HepG2 (cell line): ENCODE data around the gene PDZD2. TPM values are rescaled to one million over a fixed set of nuclear protein-coding genes. Genes with fewer than 3 reads are reported as not detected.

Experiments
- ATAC-seq: fragments of 200-7000 bp; cut with Tn5 transposase; 3 replicates; pipeline ENCODE4 v1.9.1; 2020; ENCODE audit warnings: mild to moderate bottlenecking, moderate library complexity
- BruUV-seq: library from RNA; stranded (reverse); fragments of 400-500 nt; replicated peaks from 2 replicates; lab custom pipeline; 2021; lab: Mats Ljungman, UMichigan
- CTCF ChIA-PET: fragments of 300-600 bp; formaldehyde crosslinking; extraction: SDS; loops from one replicate; lab custom pipeline; 2021; ENCODE audit warnings: low total read pairs, inconsistent platforms, low intra/inter-chr PET ratio; lab: Yijun Ruan, JAX
- POLR2A ChIA-PET: fragments of 350-600 bp; sonication (Branson Sonifier 250); formaldehyde crosslinking; loops from one replicate; lab custom pipeline; 2020; ENCODE audit warnings: antibody characterized with exemption, inconsistent platforms; lab: Yijun Ruan, JAX
- DNase-seq: peaks from one replicate; pipeline ENCODE4 v3.0.0-alpha.2; 2015; ENCODE audit warnings: low spot score
- FAIRE-seq: peaks from 3 replicates; lab custom pipeline; 2011; peaks lifted over from hg19 to GRCh38; lab: Jason Lieb, UNC
- H2AFZ ChIP-seq: one replicate; pipeline ENCODE4 v1.6.1; 2011; ENCODE audit warnings: low read length, inconsistent platforms
- H3K27ac ChIP-seq: fragments of 300-600 bp; 3 replicates; pipeline ENCODE4 v1.8.0; 2011; ENCODE audit warnings: mixed run types, mild to moderate bottlenecking, mixed read lengths, low read length, inconsistent platforms; ENCODE audit not compliant: insufficient read depth; ENCODE audit errors: extremely low read length
- H3K27me3 ChIP-seq, 2 experiments: fragments of 200-600 bp in 1 of 2; 2 replicates in 1 of 2; 3 replicates in 1 of 2; pipeline versions ENCODE4 v1.6.0 to v1.8.0; 2011; ENCODE audit warnings: low read length in 2 of 2, mild to moderate bottlenecking in 2 of 2, moderate library complexity in 2 of 2, inconsistent platforms in 1 of 2; ENCODE audit not compliant: insufficient read depth in 2 of 2, control insufficient read depth in 1 of 2
- H3K36me3 ChIP-seq, 2 experiments: fragments of 200-600 bp in 1 of 2; replicated peaks in 1 of 2; 2 replicates in 1 of 2; 3 replicates in 1 of 2; pipeline versions ENCODE4 v1.5.1 to v1.8.0; 2011; ENCODE audit warnings: low read length in 2 of 2, inconsistent platforms in 1 of 2; ENCODE audit not compliant: insufficient read depth in 2 of 2, control insufficient read depth in 1 of 2
- H3K4me1 ChIP-seq: 2 replicates; pipeline ENCODE4 v1.5.1; 2012; ENCODE audit warnings: low read length, inconsistent platforms; ENCODE audit not compliant: insufficient read depth
- H3K4me2 ChIP-seq: 2 replicates; pipeline ENCODE4 v1.6.0; 2011; ENCODE audit warnings: low read depth, low read length, inconsistent platforms
- H3K4me3 ChIP-seq, 3 experiments: fragments of 200-600 bp in 1 of 3; sonication (generic), shearing (Covaris generic) in 1 of 3; replicated peaks in 1 of 3; 2 replicates each; pipeline ENCODE4 v1.5.1; 2011 to 2016; ENCODE audit warnings: low read length in 3 of 3, inconsistent platforms in 2 of 3, low read depth in 2 of 3, mild to moderate bottlenecking in 2 of 3, control low read depth in 1 of 3, mixed read lengths in 1 of 3; ENCODE audit not compliant: insufficient read depth in 1 of 3
- H3K79me2 ChIP-seq: one replicate; pipeline ENCODE4 v1.6.1; 2011; ENCODE audit warnings: low read length, inconsistent platforms; ENCODE audit not compliant: insufficient read depth
- H3K9ac ChIP-seq: 2 replicates; pipeline ENCODE4 v1.6.0; 2011; ENCODE audit warnings: mild to moderate bottlenecking, low read depth, low read length, inconsistent platforms; ENCODE audit not compliant: insufficient read depth
- H3K9me3 ChIP-seq: 2 replicates; pipeline ENCODE4 v1.5.1; 2012; ENCODE audit warnings: mild to moderate bottlenecking, low read length
- H4K20me1 ChIP-seq: 2 replicates; pipeline ENCODE4 v1.6.0; 2011; ENCODE audit warnings: inconsistent platforms, mild to moderate bottlenecking, low read length, moderate library complexity; ENCODE audit not compliant: insufficient read depth
- KAT8 ChIP-seq: IDR thresholded peaks from 2 replicates; pipeline ENCODE4 v1.6.1; 2016; ENCODE audit warnings: missing genetic modification reagents, missing compliant biosample characterization
- KLF15 ChIP-seq: sonication (generic); formaldehyde crosslinking; IDR thresholded peaks from 2 replicates; pipeline ENCODE4 v1.8.1; 2023; ENCODE audit warnings: borderline replicate concordance, mild to moderate bottlenecking, inconsistent platforms, missing genetic modification reagents, mixed read lengths
- NFKBIZ ChIP-seq: IDR thresholded peaks from 2 replicates; pipeline ENCODE4 v1.6.1; 2018; ENCODE audit warnings: missing genetic modification reagents, missing compliant biosample characterization
- POLR2AphosphoS5 ChIP-seq: IDR thresholded peaks from 2 replicates; pipeline ENCODE4 v1.6.1; 2012; ENCODE audit warnings: low read depth, low read length
- REPIN1 ChIP-seq: sonication (generic); formaldehyde crosslinking; IDR thresholded peaks from 2 replicates; pipeline ENCODE4 v1.8.0; 2022; ENCODE audit warnings: missing genetic modification reagents, low read depth, mild to moderate bottlenecking, borderline replicate concordance
- SAFB2 ChIP-seq: sonication (generic); formaldehyde crosslinking; IDR thresholded peaks from 2 replicates; pipeline ENCODE4 v1.5.1; 2020; ENCODE audit warnings: missing genetic modification reagents, low read depth, mild to moderate bottlenecking, borderline replicate concordance
- SPEN ChIP-seq: sonication (generic); formaldehyde crosslinking; IDR thresholded peaks from 2 replicates; pipeline ENCODE4 v1.5.1; 2020; ENCODE audit warnings: low read depth, mild to moderate bottlenecking, missing genetic modification reagents
- SUZ12 ChIP-seq: fragments of 150-350 bp; IDR thresholded peaks from 2 replicates; pipeline ENCODE4 v1.6.1; 2014; ENCODE audit warnings: low read depth, low read length
- ZNF251 ChIP-seq: sonication (generic); formaldehyde crosslinking; IDR thresholded peaks from 2 replicates; pipeline ENCODE4 v1.9.0; 2021; ENCODE audit warnings: mild to moderate bottlenecking, missing genetic modification reagents
- WGBS: methylation state at CpG from one replicate; pipeline ENCODE4 v1.1.6; 2017; ENCODE audit warnings: low lambda C conversion rate; 5-methylcytosine and 5-hydroxymethylcytosine counted together
- in situ Hi-C: cut with HindIII; loops from 2 replicates; pipeline ENCODE4 v1.10.0; 2017; ENCODE audit warnings: low pct_unique_long_range_greater_than_20kb; ENCODE audit not compliant: extremely low pct_ligation_motif_present
- intact Hi-C: fragments of 100-400 bp; cut with micrococcal nuclease; formaldehyde crosslinking; loops from one replicate; pipeline ENCODE4 v1.10.0; 2022; ENCODE audit not compliant: unreplicated experiment
- polyA plus RNA-seq, 8 experiments: library from polyadenylated mRNA; depleted of rRNA in 3 of 8; stranded (reverse) in 7 of 8; unstranded in 1 of 8; fragments of >200 nt; fragmentation: Illumina TruSeq in 4 of 8; extraction: Trizol in 4 of 8; gene quantifications; 2 replicates each; pipeline versions ENCODE4 v1.2.1 to v1.2.3, GENCODE V29; 2011 to 2016; ENCODE audit warnings: low read depth in 4 of 8, missing spikeins in 1 of 8, mixed read lengths in 1 of 8; ENCODE audit not compliant: insufficient read depth in 1 of 8
- total RNA-seq, 5 experiments: library from RNA; depleted of rRNA; stranded (reverse); fragments of >200 nt; fragmentation: Illumina TruSeq; extraction: Trizol; gene quantifications; 2 replicates each; pipeline ENCODE4 v1.2.3, GENCODE V29; 2016; ENCODE audit warnings: low read depth in 1 of 5

PDZD2 gene
- total and polyA plus RNA-seq, 2 of the 13 experiments (the other 11 are each of a cell fraction or from before 2014, with no cell fraction given), result 0.04 TPM; not detected in 1

GRCh38 chr5:32000731-32001130, 361.8 kb downstream of the PDZD2 start:
- H3K27ac ChIP-seq, result no peak overlapping the region
- DNase-seq, result no peak
- no peak for TF ChIP-seq REPIN1 (CRISPR knock-in tag)
- TF ChIP-seq NFKBIZ (CRISPR knock-in tag), result no peak
- TF ChIP-seq, all 625 proteins: peak for 0
- no peaks in the 10 kb centered on the region; a peak in 1 of 5 replicates for H3K27me3 ChIP-seq
- no peak overlapping the region for H3K4me3 ChIP-seq
- H2AFZ ChIP-seq, result no peak overlapping the region
- no peak overlapping the region for H3K9ac ChIP-seq
- BruUV-seq, result no TSS peak
- H3K36me3 ChIP-seq, result no peaks in the 10 kb centered on the region
- WGBS, result 74% methylated on average over 11 of the region's 11 CpGs
- intact Hi-C loops (no loop called here), in situ Hi-C loops (no loop called here)
- H3K4me2 ChIP-seq, result no peak overlapping the region
- H3K9me3 ChIP-seq, result no peaks in the 10 kb centered on the region
- H3K79me2 ChIP-seq, result no peaks in the 10 kb centered on the region
- H4K20me1 ChIP-seq, result no peaks in the 10 kb centered on the region
- no peak for ATAC-seq
- FAIRE-seq, result no peak
- CTCF ChIA-PET, result no interaction called here
- POLR2A ChIA-PET, result no interaction called here
- H3K4me1 ChIP-seq, result no peaks in the 10 kb centered on the region

GRCh38 chr5:32001284-32001683, 362.4 kb downstream of the PDZD2 start:
- Histone ChIP-seq H3K9ac (no peak overlapping the region), H3K36me3 (no peaks in the 10 kb centered on the region), H3K9me3 (no peaks in the 10 kb centered on the region), H2AFZ (no peak overlapping the region), H3K4me1 (no peaks in the 10 kb centered on the region), H3K4me2 (no peak overlapping the region), H3K79me2 (no peaks in the 10 kb centered on the region), H3K27me3 (no peaks in the 10 kb centered on the region; a peak in 1 of 5 replicates), H3K27ac (no peak overlapping the region), H4K20me1 (no peaks in the 10 kb centered on the region), H3K4me3 (no peak overlapping the region)
- in situ Hi-C loops, result no loop called here
- FAIRE-seq (no peak), DNase-seq (no peak), ATAC-seq (peak; percentile 24)
- TF ChIP-seq ZNF251 (no peak), SUZ12 (no peak), SPEN (CRISPR knock-in tag) (no peak), KLF15 (CRISPR knock-in tag) (no peak), POLR2AphosphoS5 (no peak), KAT8 (CRISPR knock-in tag) (no peak), SAFB2 (no peak)
- ChIA-PET POLR2A (no interaction called here), CTCF (no interaction called here)
- no TSS peak for BruUV-seq
- WGBS, result 37% methylated on average over 10 of the region's 11 CpGs
- intact Hi-C loops, result no loop called here
